HUDEP-2 (cell line): Measurements from ENCODE around the gene AOAH.
"Not testable (repeated sequence)": the region's sequence is repeated elsewhere in the genome, so short reads cannot be mapped to it uniquely, and the experiment has no call there.

ENCODE experiments used
- DNase-seq, 76 experiments: peaks; one replicate each; lab custom pipeline; 2025; ENCODE audit not compliant: unreplicated experiment in 76 of 76; lab: John Stamatoyannopoulos, UW

Gene AOAH

GRCh38 chr7:36703860-36704259 lies 20.4 kb downstream of the AOAH start:
- not testable (repeated sequence) for DNase-seq

- no peak for DNase-seq
Observed at GRCh38 chr7:36692456-36692855, 31.8 kb downstream of the AOAH start.

- DNase-seq = no peak
Observed at GRCh38 chr7:36691983-36692382, 32.3 kb downstream of the AOAH start.

- no peak for DNase-seq
Observed at GRCh38 chr7:36690514-36691187, 33.6 kb downstream of the AOAH start.

GRCh38 chr7:36690041-36690440 lies 34.3 kb downstream of the AOAH start:
- no peak for DNase-seq

GRCh38 chr7:36686499-36686898 lies 37.8 kb downstream of the AOAH start:
- no peak for DNase-seq

GRCh38 chr7:36684954-36685353 lies 39.3 kb downstream of the AOAH start:
- no peak for DNase-seq

- DNase-seq = no peak
Observed at GRCh38 chr7:36683695-36684357, 40.5 kb downstream of the AOAH start.

GRCh38 chr7:36683111-36683510 lies 41.2 kb downstream of the AOAH start:
- no peak for DNase-seq

- DNase-seq = no peak
Observed at GRCh38 chr7:36682102-36682501, 42.2 kb downstream of the AOAH start.

- DNase-seq = no peak
Observed at GRCh38 chr7:36677769-36678437, 46.4 kb downstream of the AOAH start.

- DNase-seq = no peak
Observed at GRCh38 chr7:36673703-36674102, 50.6 kb downstream of the AOAH start.

GRCh38 chr7:36671432-36671829 lies 52.9 kb downstream of the AOAH start:
- DNase-seq = no peak

- DNase-seq = peak in 55 of 76 experiments; percentile 1 to 68 (median 33)
Observed at GRCh38 chr7:36670585-36671431, 53.5 kb downstream of the AOAH start.

GRCh38 chr7:36668750-36669149 lies 55.5 kb downstream of the AOAH start:
- DNase-seq = no peak

- DNase-seq = no peak
Observed at GRCh38 chr7:36668080-36668479, 56.2 kb downstream of the AOAH start.

- DNase-seq = no peak
Observed at GRCh38 chr7:36667007-36667745, 57.1 kb downstream of the AOAH start.

- DNase-seq = no peak
Observed at GRCh38 chr7:36663481-36663880, 60.8 kb downstream of the AOAH start.

- no peak for DNase-seq
Observed at GRCh38 chr7:36661135-36661840, 63.0 kb downstream of the AOAH start.
